ENCODE data around the gene LZTFL1.

LZTFL1 gene

GRCh38 chr3:45782381-45782780, 59.5 kb downstream of the LZTFL1 start:
- DNase-seq: no peak

GRCh38 chr3:45781841-45782240, 60.1 kb downstream of the LZTFL1 start:
- no peak for DNase-seq

GRCh38 chr3:45781271-45781670, 60.6 kb downstream of the LZTFL1 start:
- no peak for DNase-seq

- no peak for DNase-seq
Measured at GRCh38 chr3:45779746-45780735, 61.9 kb downstream of the LZTFL1 start.

GRCh38 chr3:45778761-45779201, 63.1 kb downstream of the LZTFL1 start:
- DNase-seq: no peak

- no peak for DNase-seq
Measured at GRCh38 chr3:45777746-45778386, 64.1 kb downstream of the LZTFL1 start.

- DNase-seq: no peak
Measured at GRCh38 chr3:45777111-45777745, 64.7 kb downstream of the LZTFL1 start.

GRCh38 chr3:45776611-45777010, 65.3 kb downstream of the LZTFL1 start:
- DNase-seq: no peak

- DNase-seq: no peak
Measured at GRCh38 chr3:45776301-45776595, 65.7 kb downstream of the LZTFL1 start.

GRCh38 chr3:45775571-45776300, 66.2 kb downstream of the LZTFL1 start:
- DNase-seq: no peak

- DNase-seq: no peak
Measured at GRCh38 chr3:45774581-45775521, 67.1 kb downstream of the LZTFL1 start.

- no peak for DNase-seq
Measured at GRCh38 chr3:45773714-45774449, 68.0 kb downstream of the LZTFL1 start.

Measured in inflammatory macrophage treated with lipopolysaccharide for 1 hour (primary cell).